HCT116 (cell line): ENCODE data around the gene PON1. TPM values are rescaled to one million over a fixed set of nuclear protein-coding genes. Genes with fewer than 3 reads are reported as not detected.

Experiments used
- ATAC-seq: fragments of 200-7000 bp; cut with Tn5 transposase; 2 replicates; pipeline ENCODE4 v1.9.1; 2020; ENCODE audit warnings: mild to moderate bottlenecking, moderate library complexity
- BruUV-seq: library from RNA; stranded (reverse); fragments of 400-500 nt; replicated peaks from 2 replicates; lab custom pipeline; 2021; lab: Mats Ljungman, UMichigan
- CTCF ChIA-PET: fragments of 300-600 bp; sonication (Branson Sonifier 250); formaldehyde crosslinking; loops from one replicate; lab custom pipeline; 2021; ENCODE audit warnings: antibody characterized with exemption; lab: Charles Lee
- POLR2A ChIA-PET: fragments of 300-600, 350-600 bp; sonication (Branson Sonifier 250); formaldehyde crosslinking; loops from one replicate; lab custom pipeline; 2021; ENCODE audit warnings: antibody characterized with exemption; lab: Charles Lee
- RAD21 ChIA-PET, 2 experiments: fragments of 300-600 bp; sonication (Branson Sonifier 250); formaldehyde crosslinking; loops; one replicate each; lab custom pipeline; 2023; ENCODE audit warnings: low total read pairs in 2 of 2; ENCODE audit not compliant: uncharacterized antibody in 2 of 2, unreplicated experiment in 2 of 2, low non-redundant PET in 1 of 2; lab: Charles Lee
- DNase-seq: peaks from one replicate; pipeline ENCODE4 v3.0.0-alpha.2; 2010; ENCODE audit warnings: low read depth, low spot score
- H2AFZ ChIP-seq: fragments of 200-600 bp; shearing (Covaris generic), sonication (generic); 2 replicates; pipeline ENCODE4 v1.6.1; 2017; ENCODE audit warnings: low read depth, mixed run types, mixed read lengths, antibody characterized with exemption, low read length; ENCODE audit not compliant: poor library complexity, severe bottlenecking
- H3K27ac ChIP-seq: 2 replicates; pipeline ENCODE4 v1.5.1; 2012; ENCODE audit warnings: low read depth, low read length
- H3K27me3 ChIP-seq: fragments of 200-600 bp; sonication (generic); 2 replicates; pipeline ENCODE4 v1.6.1; 2016; ENCODE audit warnings: mixed run types, low read length, mixed read lengths; ENCODE audit not compliant: insufficient read depth
- H3K36me3 ChIP-seq, 2 experiments: fragments of 200-500 bp in 1 of 2; fragments of 200-600 bp in 1 of 2; sonication (Bioruptor generic) in 1 of 2; sonication (generic) in 1 of 2; 2 replicates each; pipeline versions ENCODE4 v1.5.1 to v1.6.1; 2014 to 2016; ENCODE audit warnings: low read length in 2 of 2, inconsistent platforms in 1 of 2, mixed read lengths in 1 of 2, mixed run types in 1 of 2; ENCODE audit not compliant: insufficient read depth in 2 of 2, control insufficient read depth in 1 of 2
- H3K4me1 ChIP-seq, 2 experiments: fragments of 200-600 bp in 1 of 2; sonication (generic) in 1 of 2; 2 replicates each; pipeline versions ENCODE4 v1.5.1 to v1.6.1; 2012 to 2017; ENCODE audit warnings: low read length in 2 of 2, inconsistent platforms in 1 of 2, mild to moderate bottlenecking in 1 of 2, mixed read lengths in 1 of 2, mixed run types in 1 of 2, moderate library complexity in 1 of 2; ENCODE audit not compliant: insufficient read depth in 2 of 2, control insufficient read depth in 1 of 2
- H3K4me2 ChIP-seq: fragments of 200-600 bp; sonication (generic); 2 replicates; pipeline ENCODE4 v1.6.1; 2017; ENCODE audit warnings: mixed run types, low read length, mixed read lengths
- H3K4me3 ChIP-seq, 2 experiments: fragments of 200-600 bp in 1 of 2; sonication (generic) in 1 of 2; replicated peaks in 1 of 2; 2 replicates each; pipeline ENCODE4 v1.5.1; 2011 to 2016; ENCODE audit warnings: low read length in 2 of 2, control low read depth in 1 of 2, low read depth in 1 of 2, mild to moderate bottlenecking in 1 of 2, mixed read lengths in 1 of 2, mixed run types in 1 of 2
- H3K79me2 ChIP-seq: fragments of 200-600 bp; sonication (generic); 2 replicates; pipeline ENCODE4 v1.6.1; 2017; ENCODE audit warnings: mild to moderate bottlenecking, mixed run types, low read length, moderate library complexity, mixed read lengths; ENCODE audit not compliant: insufficient read depth
- H3K9ac ChIP-seq: fragments of 200-600 bp; sonication (generic); 2 replicates; pipeline ENCODE4 v1.6.1; 2016; ENCODE audit warnings: low read length, mixed read lengths
- H3K9me2 ChIP-seq: fragments of 200-600 bp; sonication (generic), shearing (Covaris generic); 2 replicates; pipeline ENCODE4 v1.6.1; 2017; ENCODE audit warnings: mixed run types, mild to moderate bottlenecking, moderate library complexity; ENCODE audit not compliant: insufficient read depth
- H3K9me3 ChIP-seq, 2 experiments: fragments of 200-500 bp in 1 of 2; fragments of 200-600 bp in 1 of 2; sonication (Bioruptor generic) in 1 of 2; sonication (generic) in 1 of 2; 2 replicates each; pipeline ENCODE4 v1.6.1; 2014 to 2017; ENCODE audit warnings: low read length in 2 of 2, mixed read lengths in 2 of 2, inconsistent platforms in 1 of 2, low read depth in 1 of 2, mild to moderate bottlenecking in 1 of 2, mixed run types in 1 of 2, moderate library complexity in 1 of 2; ENCODE audit not compliant: control insufficient read depth in 1 of 2, insufficient read depth in 1 of 2
- H4K20me1 ChIP-seq: fragments of 200-600 bp; sonication (generic), shearing (Covaris generic); 2 replicates; pipeline ENCODE4 v1.6.1; 2017; ENCODE audit warnings: mixed run types, mild to moderate bottlenecking, moderate library complexity; ENCODE audit not compliant: insufficient read depth
- ATF3 ChIP-seq: IDR thresholded peaks from 2 replicates; pipeline ENCODE4 v1.6.1; 2012
- CEBPB ChIP-seq: IDR thresholded peaks from 2 replicates; pipeline ENCODE4 v1.6.1; 2012; ENCODE audit warnings: low read depth
- EGR1 ChIP-seq: IDR thresholded peaks from 2 replicates; pipeline ENCODE4 v1.6.1; 2012; ENCODE audit warnings: low read depth
- ELF1 ChIP-seq: IDR thresholded peaks from 2 replicates; pipeline ENCODE4 v1.6.1; 2012; ENCODE audit warnings: low read depth, borderline replicate concordance
- EZH2 ChIP-seq: fragments of 200-600 bp; sonication (generic); IDR thresholded peaks from 2 replicates; pipeline ENCODE4 v1.6.1; 2017; ENCODE audit warnings: antibody characterized with exemption, mixed run types
- JUND ChIP-seq: IDR thresholded peaks from 2 replicates; pipeline ENCODE4 v1.6.1; 2012
- MAX ChIP-seq: IDR thresholded peaks from 2 replicates; pipeline ENCODE4 v1.6.1; 2012
- RAD21 ChIP-seq: IDR thresholded peaks from 2 replicates; pipeline ENCODE4 v1.6.1; 2012; ENCODE audit warnings: low read depth, mild to moderate bottlenecking
- SIN3A ChIP-seq: IDR thresholded peaks from 2 replicates; pipeline ENCODE4 v1.6.1; 2012; ENCODE audit warnings: low read depth
- ZBTB33 ChIP-seq: IDR thresholded peaks from 2 replicates; pipeline ENCODE4 v1.6.1; 2011; ENCODE audit warnings: mild to moderate bottlenecking, low read length, moderate library complexity; ENCODE audit not compliant: insufficient replicate concordance; ENCODE audit errors: extremely low read depth
- intact Hi-C: fragments of 100-400 bp; cut with micrococcal nuclease; formaldehyde crosslinking; loops from 2 replicates; pipeline ENCODE4 v1.10.0; 2022
- total RNA-seq: library from RNA; stranded (reverse); gene quantifications from one replicate; pipeline ENCODE4 v1.2.1, GENCODE V29; 2021; ENCODE audit not compliant: unreplicated experiment

PON1 gene
- total RNA-seq, 1 experiment from 2014 or later: 0.20 TPM

GRCh38 chr7:95269640-95270039 lies 54.7 kb downstream of the PON1 start:
- ATAC-seq (no peak), DNase-seq (no peak)
- no TSS peak for BruUV-seq
- TF ChIP-seq ZBTB33: no peak
- no peak for TF ChIP-seq ATF3
- intact Hi-C loops: no loop called here
- Histone ChIP-seq H3K27ac (no peak overlapping the region), H3K4me3 (no peak overlapping the region), H3K27me3 (no peaks in the 10 kb centered on the region), H2AFZ (no peak overlapping the region), H3K9ac (no peak overlapping the region), H4K20me1 (no peaks in the 10 kb centered on the region), H3K9me2 (no peaks in the 10 kb centered on the region), H3K36me3 (no peaks in the 10 kb centered on the region), H3K79me2 (no peaks in the 10 kb centered on the region), H3K4me2 (no peak overlapping the region), H3K9me3 (no peaks in the 10 kb centered on the region), H3K4me1 (0 out of 4 replicates have a peak, but pooled peaks cover 0 to under 1% of the 10 kb centered on the region in 2 experiments)
- POLR2A ChIA-PET: no interaction called here
- CTCF ChIA-PET: no interaction called here
- RAD21 ChIA-PET: no interaction called here

- H3K4me2 ChIP-seq: no peak overlapping the region
- H3K36me3 ChIP-seq: no peaks in the 10 kb centered on the region
- H2AFZ ChIP-seq: no peak overlapping the region
- H3K79me2 ChIP-seq: no peaks in the 10 kb centered on the region
- RAD21 ChIA-PET: no interaction called here
- CTCF ChIA-PET: no interaction called here
- H3K9me3 ChIP-seq: no peaks in the 10 kb centered on the region
- no peaks in the 10 kb centered on the region for H4K20me1 ChIP-seq
- H3K9ac ChIP-seq: no peak overlapping the region
- no peak overlapping the region for H3K27ac ChIP-seq
- peaks cover 0 to 8% of the 10 kb centered on the region in 2 experiments; a peak in 1 of 4 replicates for H3K4me1 ChIP-seq
- TF ChIP-seq MAX (no peak), ZBTB33 (no peak), JUND (no peak), CEBPB (no peak), RAD21 (no peak), EZH2 (no peak), ELF1 (no peak), SIN3A (no peak), EGR1 (no peak)
- BruUV-seq: no TSS peak
- H3K27me3 ChIP-seq: no peaks in the 10 kb centered on the region
- no peaks in the 10 kb centered on the region for H3K9me2 ChIP-seq
- POLR2A ChIA-PET: no interaction called here
- DNase-seq (no peak), ATAC-seq (no peak)
- intact Hi-C loops: no loop called here
- no peak overlapping the region for H3K4me3 ChIP-seq
Observed at GRCh38 chr7:95267754-95268153, 56.6 kb downstream of the PON1 start.
